Neural progenitor cell (in vitro differentiated cells): ENCODE measurements around the gene FOXA2. TPM values are rescaled to one million over a fixed set of nuclear protein-coding genes. Genes with fewer than 3 reads are reported as not detected.

Source experiments
- DNase-seq: peaks from one replicate; pipeline ENCODE4 v3.0.0-alpha.2; 2016; ENCODE audit warnings: low spot score
- H2AFZ ChIP-seq: fragments of 200-600 bp; sonication (generic); replicated peaks from 2 replicates; pipeline ENCODE4 v1.6.1; 2016; ENCODE audit warnings: antibody characterized with exemption
- H3F3A ChIP-seq: fragments of 200-600 bp; sonication (generic); 2 replicates; pipeline ENCODE4 v1.6.1; 2016; ENCODE audit warnings: antibody characterized with exemption, low read depth
- H3K27ac ChIP-seq: fragments of 200-600 bp; sonication (generic); 2 replicates; pipeline ENCODE4 v1.5.1; 2016; ENCODE audit warnings: mild to moderate bottlenecking
- H3K27me3 ChIP-seq: fragments of 200-600 bp; sonication (generic); 2 replicates; pipeline ENCODE4 v1.6.1; 2016; ENCODE audit warnings: mild to moderate bottlenecking, moderate library complexity
- H3K36me3 ChIP-seq: fragments of 200-600 bp; sonication (generic); 2 replicates; pipeline ENCODE4 v1.5.1; 2016
- H3K4me1 ChIP-seq: fragments of 200-600 bp; sonication (generic); 2 replicates; pipeline ENCODE4 v1.6.1; 2016; ENCODE audit warnings: mixed run types
- H3K4me2 ChIP-seq: fragments of 200-600 bp; sonication (generic); 2 replicates; pipeline ENCODE4 v1.6.1; 2016
- H3K4me3 ChIP-seq: fragments of 200-600 bp; sonication (generic); 2 replicates; pipeline ENCODE4 v1.5.1; 2016
- H3K79me2 ChIP-seq: fragments of 200-600 bp; sonication (generic); 2 replicates; pipeline ENCODE4 v1.6.1; 2016; ENCODE audit warnings: low read depth
- H3K9ac ChIP-seq: fragments of 200-600 bp; sonication (generic); 2 replicates; pipeline ENCODE4 v1.6.1; 2016
- H3K9me3 ChIP-seq: fragments of 200-600 bp; sonication (generic); 2 replicates; pipeline ENCODE4 v1.5.1; 2016; ENCODE audit warnings: low read depth
- H4K20me1 ChIP-seq: fragments of 200-600 bp; sonication (generic); 2 replicates; pipeline ENCODE4 v1.6.1; 2016; ENCODE audit warnings: low read depth
- H3K27ac Mint-ChIP-seq: 3 replicates; pipeline ENCODE4 v1.8.0; 2021; ENCODE audit warnings: mixed read lengths
- H3K27me3 Mint-ChIP-seq: 2 replicates; pipeline ENCODE4 v1.8.0; 2022; ENCODE audit warnings: low read depth, mild to moderate bottlenecking, inconsistent platforms, moderate library complexity, mixed read lengths; ENCODE audit not compliant: insufficient read depth
- H3K36me3 Mint-ChIP-seq: 3 replicates; pipeline ENCODE4 v1.8.0; 2021; ENCODE audit warnings: mixed read lengths
- H3K4me1 Mint-ChIP-seq: 3 replicates; pipeline ENCODE4 v1.8.0; 2021; ENCODE audit warnings: mixed read lengths
- H3K4me3 Mint-ChIP-seq: 3 replicates; pipeline ENCODE4 v1.8.0; 2021; ENCODE audit warnings: mild to moderate bottlenecking, moderate library complexity, mixed read lengths
- H3K9me3 Mint-ChIP-seq: 3 replicates; pipeline ENCODE4 v1.8.0; 2020; ENCODE audit warnings: mixed read lengths
- CTCF ChIP-seq: fragments of 200-600 bp; sonication (generic); IDR thresholded peaks from 2 replicates; pipeline ENCODE4 v1.5.1; 2017; ENCODE audit warnings: antibody characterized with exemption, mild to moderate bottlenecking
- EZH2 ChIP-seq: fragments of 200-600 bp; sonication (generic); IDR thresholded peaks from 2 replicates; pipeline ENCODE4 v1.6.1; 2017; ENCODE audit warnings: antibody characterized with exemption, mild to moderate bottlenecking, moderate library complexity
- EZH2phosphoT487 ChIP-seq: fragments of 200-600 bp; sonication (generic); IDR thresholded peaks from 2 replicates; pipeline ENCODE4 v1.6.1; 2017; ENCODE audit warnings: antibody characterized with exemption
- total RNA-seq: library from RNA; depleted of rRNA; stranded (reverse); fragments of >200 nt; gene quantifications from 2 replicates; pipeline ENCODE4 v1.2.3, GENCODE V29; 2015; ENCODE audit warnings: low replicate concordance

Gene FOXA2
- total RNA-seq, 1 donor from 2014 or later: not detected

- H3K27me3 ChIP-seq: peaks cover 100% of the 10 kb centered on the region
Observed at GRCh38 chr20:22561965-22562577, 22.3 kb downstream of the FOXA2 start.

DNA sequence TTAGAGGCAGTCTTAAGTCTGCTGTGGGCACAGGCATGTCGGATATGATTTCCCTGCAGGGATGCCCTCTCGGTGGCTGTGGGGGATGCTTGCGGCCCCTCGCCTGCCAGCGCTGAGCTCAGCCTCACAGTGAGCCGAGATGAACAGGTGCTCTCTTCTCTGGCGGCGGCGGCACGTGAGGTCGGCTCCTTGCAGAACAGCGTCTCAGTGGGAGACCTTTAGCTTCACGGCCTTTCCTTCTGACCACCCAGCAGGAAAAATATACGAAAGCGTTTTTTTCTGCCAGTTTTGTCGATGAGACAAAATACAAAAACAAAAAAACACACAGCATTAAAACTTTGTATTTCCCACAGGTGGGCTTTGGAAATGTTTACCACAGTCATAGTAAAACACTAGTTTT is 23.6 kb downstream of the FOXA2 start:
- Histone ChIP-seq H3K27ac (no peak overlapping the region), H3K9ac (no peak overlapping the region), H3K4me1 (peaks cover 36% of the 10 kb centered on the region), H3K79me2 (no peaks in the 10 kb centered on the region), H3F3A (peaks cover 31% of the 10 kb centered on the region), H3K9me3 (no peaks in the 10 kb centered on the region), H4K20me1 (peaks cover 56% of the 10 kb centered on the region), H3K36me3 (no peaks in the 10 kb centered on the region), H2AFZ (no peak overlapping the region), H3K4me3 (no peak overlapping the region), H3K4me2 (no peak overlapping the region), H3K27me3 (peaks cover 100% of the 10 kb centered on the region)
- DNase-seq: peak; percentile 82
- H3K9me3 Mint-ChIP-seq: no peaks in the 10 kb centered on the region
- H3K36me3 Mint-ChIP-seq: no peaks in the 10 kb centered on the region
- H3K27ac Mint-ChIP-seq: no peak overlapping the region
- no peak overlapping the region for H3K4me3 Mint-ChIP-seq
- H3K4me1 Mint-ChIP-seq: peaks cover 4% of the 10 kb centered on the region
- peaks cover 77% of the 10 kb centered on the region for H3K27me3 Mint-ChIP-seq
- TF ChIP-seq EZH2 (no peak), CTCF (no peak), EZH2phosphoT487 (no peak)

More at GRCh38 chr20:22561965-22562577, 22.3 kb downstream of the FOXA2 start:
- peak; percentile 52 for DNase-seq
- H3K4me3 ChIP-seq: peak overlapping the region; percentile 25
- H3K4me2 ChIP-seq: peak overlapping the region; percentile 66
- peaks cover 4% of the 10 kb centered on the region for H3K4me1 Mint-ChIP-seq
- no peak overlapping the region for H3K27ac Mint-ChIP-seq
- no peaks in the 10 kb centered on the region for H3K36me3 Mint-ChIP-seq
- no peak overlapping the region for H3K27ac ChIP-seq
- H4K20me1 ChIP-seq: peaks cover 64% of the 10 kb centered on the region
- no peaks in the 10 kb centered on the region for H3K9me3 Mint-ChIP-seq
- peaks cover 39% of the 10 kb centered on the region for H3K4me1 ChIP-seq
- TF ChIP-seq EZH2: no peak
- no peak for TF ChIP-seq EZH2phosphoT487
- no peak for TF ChIP-seq CTCF
- H3K9me3 ChIP-seq: no peaks in the 10 kb centered on the region
- no peak overlapping the region for H2AFZ ChIP-seq
- peak overlapping the region; percentile 17 for H3K4me3 Mint-ChIP-seq
- no peaks in the 10 kb centered on the region for H3K79me2 ChIP-seq
- H3K36me3 ChIP-seq: no peaks in the 10 kb centered on the region
- peaks cover 84% of the 10 kb centered on the region for H3K27me3 Mint-ChIP-seq
- peaks cover 40% of the 10 kb centered on the region for H3F3A ChIP-seq
- H3K9ac ChIP-seq: no peak overlapping the region

DNA sequence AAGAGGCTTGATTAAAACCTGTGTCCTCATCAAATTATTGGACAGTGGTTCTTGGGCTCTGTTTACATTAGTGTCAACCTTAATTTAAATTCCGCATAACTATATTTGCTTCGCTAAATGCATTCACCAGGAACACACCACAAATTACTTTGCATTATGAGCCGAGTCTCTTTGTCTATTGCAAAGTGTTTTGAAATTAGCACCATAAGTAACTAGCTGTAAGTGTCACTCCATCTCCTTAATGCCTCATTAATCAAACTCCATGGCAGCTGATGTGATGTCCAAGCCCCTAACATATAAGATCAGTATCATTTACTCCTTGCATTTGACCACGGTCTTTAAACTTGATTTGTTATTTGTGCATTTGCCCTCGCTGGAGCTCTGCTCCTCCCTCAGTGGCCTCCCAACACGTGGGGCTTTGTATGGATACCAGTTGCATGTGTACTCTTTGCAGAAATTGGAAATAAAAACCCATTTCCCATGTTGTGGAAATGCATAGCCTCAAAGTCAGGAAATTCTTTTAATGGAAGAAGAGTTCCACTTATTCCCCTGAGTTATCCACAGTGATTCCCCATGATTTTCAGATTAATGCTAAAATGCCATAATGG is 24.6 kb downstream of the FOXA2 start:
- Histone ChIP-seq H3F3A (peaks cover 31% of the 10 kb centered on the region), H3K79me2 (no peaks in the 10 kb centered on the region), H3K4me3 (no peak overlapping the region), H3K4me2 (no peak overlapping the region), H3K9ac (no peak overlapping the region), H3K36me3 (no peaks in the 10 kb centered on the region), H3K27ac (no peak overlapping the region), H4K20me1 (peaks cover 53% of the 10 kb centered on the region), H3K4me1 (peaks cover 36% of the 10 kb centered on the region), H3K9me3 (no peaks in the 10 kb centered on the region), H2AFZ (no peak overlapping the region), H3K27me3 (peaks cover 100% of the 10 kb centered on the region)
- H3K27ac Mint-ChIP-seq: no peak overlapping the region
- no peaks in the 10 kb centered on the region for H3K36me3 Mint-ChIP-seq
- no peak for TF ChIP-seq EZH2
- TF ChIP-seq CTCF: no peak
- TF ChIP-seq EZH2phosphoT487: peak; percentile 43
- no peak for DNase-seq
- H3K27me3 Mint-ChIP-seq: peaks cover 70% of the 10 kb centered on the region
- peaks cover 4% of the 10 kb centered on the region for H3K4me1 Mint-ChIP-seq
- no peaks in the 10 kb centered on the region for H3K9me3 Mint-ChIP-seq
- H3K4me3 Mint-ChIP-seq: no peak overlapping the region
